HEK293 (cell line): ENCODE results near the gene RBMS1.

Experiments
- CTCF ChIA-PET: fragments of 350-600 bp; formaldehyde crosslinking; extraction: SDS; loops from one replicate; lab custom pipeline; 2021; ENCODE audit warnings: antibody characterized with exemption; lab: Yijun Ruan, JAX
- POLR2A ChIA-PET: fragments of 300-600 bp; formaldehyde crosslinking; extraction: SDS; loops from one replicate; lab custom pipeline; 2020; ENCODE audit warnings: antibody characterized with exemption, inconsistent platforms; lab: Yijun Ruan, JAX
- H3K27ac ChIP-seq: fragments of 200-500 bp; sonication (Bioruptor generic); 2 replicates; pipeline ENCODE4 v1.5.1; 2014; ENCODE audit warnings: low read depth, low read length, control low read depth, inconsistent platforms; ENCODE audit errors: extremely low read depth
- H3K36me3 ChIP-seq, 2 experiments: fragments of 200-500 bp in 1 of 2; sonication (Bioruptor generic) in 1 of 2; 1 replicate in 1 of 2; 2 replicates in 1 of 2; pipeline ENCODE4 v1.5.1; 2014 to 2017; ENCODE audit warnings: inconsistent platforms in 2 of 2, low read length in 2 of 2; ENCODE audit not compliant: control insufficient read depth in 2 of 2, insufficient read depth in 1 of 2
- H3K4me1 ChIP-seq: fragments of 200-500 bp; sonication (Bioruptor generic); 2 replicates; pipeline ENCODE4 v1.5.1; 2014; ENCODE audit warnings: mild to moderate bottlenecking, low read length, inconsistent platforms; ENCODE audit not compliant: control insufficient read depth, insufficient read depth
- H3K4me3 ChIP-seq: 2 replicates; pipeline ENCODE4 v1.5.1; 2011; ENCODE audit warnings: low read depth, mild to moderate bottlenecking, control low read depth, low read length, moderate library complexity
- H3K9me3 ChIP-seq: fragments of 200-500 bp; sonication (Bioruptor generic); 2 replicates; pipeline ENCODE4 v1.5.1; 2014; ENCODE audit warnings: low read depth, low read length, inconsistent platforms; ENCODE audit not compliant: control insufficient read depth, insufficient read depth
- IKZF3 ChIP-seq: fragments of 450-650 bp; IDR thresholded peaks from 2 replicates; pipeline ENCODE4 v1.5.0; 2018; ENCODE audit warnings: missing biosample characterization, mild to moderate bottlenecking, missing genetic modification characterization, moderate library complexity
- KLF1 ChIP-seq: fragments of 450-650 bp; formaldehyde crosslinking; IDR thresholded peaks from 2 replicates; pipeline ENCODE4 v1.5.1; 2016; ENCODE audit warnings: missing biosample characterization, missing genetic modification characterization
- WT1 ChIP-seq: fragments of 450-650 bp; formaldehyde crosslinking; IDR thresholded peaks from 2 replicates; pipeline ENCODE4 v1.5.1; 2016; ENCODE audit warnings: missing biosample characterization, missing genetic modification characterization
- YY2 ChIP-seq: fragments of 450-650 bp; formaldehyde crosslinking; IDR thresholded peaks from 2 replicates; pipeline ENCODE4 v1.5.1; 2016; ENCODE audit warnings: missing biosample characterization, missing genetic modification characterization
- ZBTB20 ChIP-seq: fragments of 450-650 bp; formaldehyde crosslinking; IDR thresholded peaks from 2 replicates; pipeline ENCODE4 v1.5.1; 2016; ENCODE audit warnings: missing biosample characterization, missing genetic modification characterization
- ZBTB8A ChIP-seq: fragments of 450-650 bp; formaldehyde crosslinking; IDR thresholded peaks from 2 replicates; pipeline ENCODE4 v1.5.1; 2016; ENCODE audit warnings: missing biosample characterization, missing genetic modification characterization
- ZFP3 ChIP-seq: fragments of 450-650 bp; formaldehyde crosslinking; IDR thresholded peaks from 2 replicates; pipeline ENCODE4 v1.5.1; 2016; ENCODE audit warnings: low read depth, missing biosample characterization, missing genetic modification characterization
- ZNF211 ChIP-seq: fragments of 450-650 bp; formaldehyde crosslinking; IDR thresholded peaks from 2 replicates; pipeline ENCODE4 v1.5.1; 2016; ENCODE audit warnings: low read depth, missing biosample characterization, missing genetic modification characterization
- ZNF324 ChIP-seq: fragments of 450-650 bp; formaldehyde crosslinking; IDR thresholded peaks from 2 replicates; pipeline ENCODE4 v1.5.1; 2016; ENCODE audit warnings: missing biosample characterization, missing genetic modification characterization
- ZNF514 ChIP-seq: fragments of 450-650 bp; formaldehyde crosslinking; IDR thresholded peaks from 2 replicates; pipeline ENCODE4 v1.5.1; 2016; ENCODE audit warnings: missing biosample characterization, missing genetic modification characterization
- ZNF555 ChIP-seq: fragments of 450-650 bp; formaldehyde crosslinking; conservative IDR thresholded peaks from 2 replicates; pipeline ENCODE4 v1.5.1; 2017; ENCODE audit warnings: missing biosample characterization, mild to moderate bottlenecking, missing genetic modification characterization, inconsistent platforms
- ZNF654 ChIP-seq: fragments of 450-650 bp; formaldehyde crosslinking; IDR thresholded peaks from 2 replicates; pipeline ENCODE4 v1.5.1; 2016; ENCODE audit warnings: low read depth, missing biosample characterization, missing genetic modification characterization
- TF ChIP-seq, protein P1 (sequence below): fragments of 450-650 bp; formaldehyde crosslinking; IDR thresholded peaks from 2 replicates; pipeline ENCODE4 v1.5.1; 2016; ENCODE audit warnings: missing biosample characterization, missing genetic modification characterization
- TF ChIP-seq, protein P2 (sequence below): fragments of 450-650 bp; formaldehyde crosslinking; IDR thresholded peaks from 2 replicates; pipeline ENCODE4 v1.5.1; 2016; ENCODE audit warnings: missing biosample characterization, missing genetic modification characterization
- TF ChIP-seq, protein P3 (sequence below): fragments of 450-650 bp; formaldehyde crosslinking; IDR thresholded peaks from 2 replicates; pipeline ENCODE4 v1.5.1; 2016; ENCODE audit warnings: missing biosample characterization, missing genetic modification characterization
- TF ChIP-seq, protein P4 (sequence below): fragments of 450-650 bp; formaldehyde crosslinking; IDR thresholded peaks from 2 replicates; pipeline ENCODE4 v1.5.1; 2016; ENCODE audit warnings: missing biosample characterization, missing genetic modification characterization
- TF ChIP-seq, protein P5 (sequence below): fragments of 450-650 bp; formaldehyde crosslinking; IDR thresholded peaks from 2 replicates; pipeline ENCODE4 v1.5.1; 2017; ENCODE audit warnings: missing biosample characterization, missing genetic modification characterization
- TF ChIP-seq, protein P6 (sequence below): fragments of 450-650 bp; formaldehyde crosslinking; IDR thresholded peaks from 2 replicates; pipeline ENCODE4 v1.5.1; 2016; ENCODE audit warnings: missing biosample characterization, missing genetic modification characterization

Gene RBMS1

DNA sequence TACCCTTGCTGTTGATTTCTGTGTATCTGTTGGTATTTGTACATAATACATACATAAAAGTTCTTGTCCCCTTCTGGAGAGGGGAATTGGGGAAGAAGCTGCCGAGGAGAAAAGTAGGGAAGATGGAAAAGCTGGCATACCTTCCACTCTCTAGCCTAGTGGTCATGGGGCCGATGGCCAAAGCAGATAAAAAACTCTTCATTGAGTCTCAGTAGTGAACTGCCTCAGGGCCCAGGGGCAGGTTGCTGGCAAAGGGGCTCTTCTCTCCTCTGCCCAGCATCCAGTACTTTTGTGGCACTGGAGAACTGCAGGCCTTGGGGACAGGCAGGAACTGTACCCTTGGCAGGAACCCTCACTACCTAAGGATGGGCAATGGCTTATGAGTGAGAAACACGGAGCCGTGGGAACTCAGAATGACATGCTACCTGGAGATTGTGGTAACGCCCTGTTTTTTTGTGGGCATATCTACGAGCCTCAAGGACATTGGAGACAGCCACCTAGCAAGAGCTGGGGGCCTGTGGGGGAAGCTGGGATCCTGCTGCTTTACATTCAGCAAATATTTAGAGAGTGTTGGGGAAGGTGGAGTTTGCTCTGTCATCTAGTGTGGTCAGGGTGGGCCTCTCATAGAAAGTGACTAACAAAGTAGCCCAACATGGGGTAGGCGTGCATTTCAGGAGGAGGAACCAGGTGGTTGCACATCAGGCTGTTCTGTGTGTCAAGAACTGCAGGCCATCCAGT is 270.9 kb downstream of the RBMS1 start:
- Histone ChIP-seq H3K4me3 (no peak overlapping the region), H3K4me1 (peaks cover 3% of the 10 kb centered on the region; the same call in 1 of the 2 replicates), H3K9me3 (no peaks in the 10 kb centered on the region), H3K36me3 (no peaks in the 10 kb centered on the region), H3K27ac (no peak overlapping the region)
- CTCF ChIA-PET: interaction anchor here (0.6 to 1.0 kb wide), 2 partner anchors 185 to 782 kb away, joined by 3 to 4 read pairs; no protein-coding TSS in a partner anchor
- POLR2A ChIA-PET: no interaction called here
- TF ChIP-seq ZBTB8A (tag by site-specific recombination) (no peak), ZNF211 (tag by site-specific recombination) (no peak), ZFP3 (tag by site-specific recombination) (no peak), IKZF3 (tag by site-specific recombination) (no peak), ZNF324 (no peak), KLF1 (tag by site-specific recombination) (no peak), ZNF514 (no peak), ZBTB20 (no peak), WT1 (tag by site-specific recombination) (no peak), ZNF654 (tag by site-specific recombination) (no peak), ZNF555 (tag by site-specific recombination) (no peak), YY2 (tag by site-specific recombination) (no peak)
- TF ChIP-seq, protein P1, sequence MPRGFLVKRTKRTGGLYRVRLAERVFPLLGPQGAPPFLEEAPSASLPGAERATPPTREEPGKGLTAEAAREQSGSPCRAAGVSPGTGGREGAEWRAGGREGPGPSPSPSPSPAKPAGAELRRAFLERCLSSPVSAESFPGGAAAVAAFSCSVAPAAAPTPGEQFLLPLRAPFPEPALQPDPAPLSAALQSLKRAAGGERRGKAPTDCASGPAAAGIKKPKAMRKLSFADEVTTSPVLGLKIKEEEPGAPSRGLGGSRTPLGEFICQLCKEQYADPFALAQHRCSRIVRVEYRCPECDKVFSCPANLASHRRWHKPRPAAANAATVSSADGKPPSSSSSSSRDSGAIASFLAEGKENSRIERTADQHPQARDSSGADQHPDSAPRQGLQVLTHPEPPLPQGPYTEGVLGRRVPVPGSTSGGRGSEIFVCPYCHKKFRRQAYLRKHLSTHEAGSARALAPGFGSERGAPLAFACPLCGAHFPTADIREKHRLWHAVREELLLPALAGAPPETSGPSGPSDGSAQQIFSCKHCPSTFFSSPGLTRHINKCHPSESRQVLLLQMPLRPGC: no peak
- TF ChIP-seq, protein P2, sequence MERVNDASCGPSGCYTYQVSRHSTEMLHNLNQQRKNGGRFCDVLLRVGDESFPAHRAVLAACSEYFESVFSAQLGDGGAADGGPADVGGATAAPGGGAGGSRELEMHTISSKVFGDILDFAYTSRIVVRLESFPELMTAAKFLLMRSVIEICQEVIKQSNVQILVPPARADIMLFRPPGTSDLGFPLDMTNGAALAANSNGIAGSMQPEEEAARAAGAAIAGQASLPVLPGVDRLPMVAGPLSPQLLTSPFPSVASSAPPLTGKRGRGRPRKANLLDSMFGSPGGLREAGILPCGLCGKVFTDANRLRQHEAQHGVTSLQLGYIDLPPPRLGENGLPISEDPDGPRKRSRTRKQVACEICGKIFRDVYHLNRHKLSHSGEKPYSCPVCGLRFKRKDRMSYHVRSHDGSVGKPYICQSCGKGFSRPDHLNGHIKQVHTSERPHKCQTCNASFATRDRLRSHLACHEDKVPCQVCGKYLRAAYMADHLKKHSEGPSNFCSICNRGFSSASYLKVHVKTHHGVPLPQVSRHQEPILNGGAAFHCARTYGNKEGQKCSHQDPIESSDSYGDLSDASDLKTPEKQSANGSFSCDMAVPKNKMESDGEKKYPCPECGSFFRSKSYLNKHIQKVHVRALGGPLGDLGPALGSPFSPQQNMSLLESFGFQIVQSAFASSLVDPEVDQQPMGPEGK: no peak
- TF ChIP-seq, protein P3, sequence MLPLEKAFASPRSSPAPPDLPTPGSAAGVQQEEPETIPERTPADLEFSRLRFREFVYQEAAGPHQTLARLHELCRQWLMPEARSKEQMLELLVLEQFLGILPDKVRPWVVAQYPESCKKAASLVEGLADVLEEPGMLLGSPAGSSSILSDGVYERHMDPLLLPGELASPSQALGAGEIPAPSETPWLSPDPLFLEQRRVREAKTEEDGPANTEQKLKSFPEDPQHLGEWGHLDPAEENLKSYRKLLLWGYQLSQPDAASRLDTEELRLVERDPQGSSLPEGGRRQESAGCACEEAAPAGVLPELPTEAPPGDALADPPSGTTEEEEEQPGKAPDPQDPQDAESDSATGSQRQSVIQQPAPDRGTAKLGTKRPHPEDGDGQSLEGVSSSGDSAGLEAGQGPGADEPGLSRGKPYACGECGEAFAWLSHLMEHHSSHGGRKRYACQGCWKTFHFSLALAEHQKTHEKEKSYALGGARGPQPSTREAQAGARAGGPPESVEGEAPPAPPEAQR (tag by site-specific recombination): no peak
- TF ChIP-seq, protein P4, sequence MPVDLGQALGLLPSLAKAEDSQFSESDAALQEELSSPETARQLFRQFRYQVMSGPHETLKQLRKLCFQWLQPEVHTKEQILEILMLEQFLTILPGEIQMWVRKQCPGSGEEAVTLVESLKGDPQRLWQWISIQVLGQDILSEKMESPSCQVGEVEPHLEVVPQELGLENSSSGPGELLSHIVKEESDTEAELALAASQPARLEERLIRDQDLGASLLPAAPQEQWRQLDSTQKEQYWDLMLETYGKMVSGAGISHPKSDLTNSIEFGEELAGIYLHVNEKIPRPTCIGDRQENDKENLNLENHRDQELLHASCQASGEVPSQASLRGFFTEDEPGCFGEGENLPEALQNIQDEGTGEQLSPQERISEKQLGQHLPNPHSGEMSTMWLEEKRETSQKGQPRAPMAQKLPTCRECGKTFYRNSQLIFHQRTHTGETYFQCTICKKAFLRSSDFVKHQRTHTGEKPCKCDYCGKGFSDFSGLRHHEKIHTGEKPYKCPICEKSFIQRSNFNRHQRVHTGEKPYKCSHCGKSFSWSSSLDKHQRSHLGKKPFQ (tag by site-specific recombination): no peak
- TF ChIP-seq, protein P5, sequence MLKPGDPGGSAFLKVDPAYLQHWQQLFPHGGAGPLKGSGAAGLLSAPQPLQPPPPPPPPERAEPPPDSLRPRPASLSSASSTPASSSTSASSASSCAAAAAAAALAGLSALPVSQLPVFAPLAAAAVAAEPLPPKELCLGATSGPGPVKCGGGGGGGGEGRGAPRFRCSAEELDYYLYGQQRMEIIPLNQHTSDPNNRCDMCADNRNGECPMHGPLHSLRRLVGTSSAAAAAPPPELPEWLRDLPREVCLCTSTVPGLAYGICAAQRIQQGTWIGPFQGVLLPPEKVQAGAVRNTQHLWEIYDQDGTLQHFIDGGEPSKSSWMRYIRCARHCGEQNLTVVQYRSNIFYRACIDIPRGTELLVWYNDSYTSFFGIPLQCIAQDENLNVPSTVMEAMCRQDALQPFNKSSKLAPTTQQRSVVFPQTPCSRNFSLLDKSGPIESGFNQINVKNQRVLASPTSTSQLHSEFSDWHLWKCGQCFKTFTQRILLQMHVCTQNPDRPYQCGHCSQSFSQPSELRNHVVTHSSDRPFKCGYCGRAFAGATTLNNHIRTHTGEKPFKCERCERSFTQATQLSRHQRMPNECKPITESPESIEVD (tag by site-specific recombination): no peak
- TF ChIP-seq, protein P6, sequence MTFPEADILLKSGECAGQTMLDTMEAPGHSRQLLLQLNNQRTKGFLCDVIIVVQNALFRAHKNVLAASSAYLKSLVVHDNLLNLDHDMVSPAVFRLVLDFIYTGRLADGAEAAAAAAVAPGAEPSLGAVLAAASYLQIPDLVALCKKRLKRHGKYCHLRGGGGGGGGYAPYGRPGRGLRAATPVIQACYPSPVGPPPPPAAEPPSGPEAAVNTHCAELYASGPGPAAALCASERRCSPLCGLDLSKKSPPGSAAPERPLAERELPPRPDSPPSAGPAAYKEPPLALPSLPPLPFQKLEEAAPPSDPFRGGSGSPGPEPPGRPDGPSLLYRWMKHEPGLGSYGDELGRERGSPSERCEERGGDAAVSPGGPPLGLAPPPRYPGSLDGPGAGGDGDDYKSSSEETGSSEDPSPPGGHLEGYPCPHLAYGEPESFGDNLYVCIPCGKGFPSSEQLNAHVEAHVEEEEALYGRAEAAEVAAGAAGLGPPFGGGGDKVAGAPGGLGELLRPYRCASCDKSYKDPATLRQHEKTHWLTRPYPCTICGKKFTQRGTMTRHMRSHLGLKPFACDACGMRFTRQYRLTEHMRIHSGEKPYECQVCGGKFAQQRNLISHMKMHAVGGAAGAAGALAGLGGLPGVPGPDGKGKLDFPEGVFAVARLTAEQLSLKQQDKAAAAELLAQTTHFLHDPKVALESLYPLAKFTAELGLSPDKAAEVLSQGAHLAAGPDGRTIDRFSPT: no peak
